Measurements from ENCODE around the gene GAREM1. TPM values are rescaled to one million over a fixed set of nuclear protein-coding genes. Genes with fewer than 3 reads are reported as not detected.
"Not testable (repeated sequence)": the region's sequence is repeated elsewhere in the genome, so short reads cannot be mapped to it uniquely, and the experiment has no call there.

GAREM1 gene
- total and polyA plus RNA-seq, 2 donors from 2014 or later: 7.0 to 47.0 TPM

DNA sequence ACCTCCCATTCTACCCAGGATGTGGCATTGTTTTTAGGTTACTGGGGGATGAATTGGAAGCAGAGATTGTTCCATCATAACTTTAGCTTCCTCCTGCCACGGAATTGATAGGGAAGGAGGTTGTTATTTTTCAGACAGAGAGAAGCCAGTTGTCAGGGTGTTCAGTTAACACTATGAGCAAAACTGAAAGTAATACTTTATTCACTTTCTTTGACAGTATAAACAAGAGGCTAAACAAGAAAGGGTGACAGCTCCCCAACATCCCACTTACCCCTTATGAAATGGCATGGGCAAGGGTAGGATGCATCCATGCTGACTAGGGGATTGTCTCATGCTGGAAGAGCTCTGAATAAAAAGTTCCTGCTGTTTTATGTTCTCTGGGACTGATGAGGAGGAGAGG lies 36.4 kb upstream of the GAREM1 start:
- no peaks in the 10 kb centered on the region for H3K4me1 ChIP-seq (ENCODE audit: control insufficient read depth in 2 of 3, insufficient read depth in 2 of 3, low read depth in 1 of 3, low read length in 3 of 3)
- no peaks in the 10 kb centered on the region for H3K27me3 ChIP-seq (ENCODE audit: control insufficient read depth, insufficient read depth, low read length)
- no peaks in the 10 kb centered on the region for H3K9me3 ChIP-seq (ENCODE audit: control insufficient read depth in 2 of 3, insufficient read depth in 1 of 3, low read length in 3 of 3)
- FAIRE-seq: no peak
- no peak for TF ChIP-seq CTCF (IDR thresholded peaks at IDR 0.05; ENCODE audit: borderline replicate concordance, extremely low read depth, insufficient read depth)
- H3K27ac ChIP-seq (ENCODE audit: low read depth in 2 of 2, low read length in 2 of 2): no peak overlapping the region
- DNase-seq: no peak
- no peak overlapping the region for H3K4me3 ChIP-seq (ENCODE audit: low read length in 3 of 3)
- intact Hi-C loops (cut with DNase I): no loop called here
- no peak overlapping the region for H3K9ac ChIP-seq (ENCODE audit: low read length in 3 of 3)
- no peaks in the 10 kb centered on the region for H3K36me3 ChIP-seq (ENCODE audit: control insufficient read depth in 2 of 3, insufficient read depth in 3 of 3, low read length in 3 of 3)

- H3K27ac ChIP-seq (ENCODE audit: low read depth in 2 of 2, low read length in 2 of 2): no peak overlapping the region
- H3K9me3 ChIP-seq (ENCODE audit: control insufficient read depth in 2 of 3, insufficient read depth in 1 of 3, low read length in 3 of 3): no peaks in the 10 kb centered on the region
- H3K4me3 ChIP-seq (ENCODE audit: low read length in 3 of 3): no peak overlapping the region
- no peaks in the 10 kb centered on the region for H3K27me3 ChIP-seq (ENCODE audit: control insufficient read depth, insufficient read depth, low read length)
- H3K4me1 ChIP-seq (ENCODE audit: control insufficient read depth in 2 of 3, insufficient read depth in 2 of 3, low read depth in 1 of 3, low read length in 3 of 3): no peaks in the 10 kb centered on the region
- H3K9ac ChIP-seq (ENCODE audit: low read length in 3 of 3): no peak overlapping the region
- intact Hi-C loops (cut with DNase I): no loop called here
- TF ChIP-seq CTCF (IDR thresholded peaks at IDR 0.05; ENCODE audit: borderline replicate concordance, extremely low read depth, insufficient read depth): no peak
- DNase-seq (no peak), FAIRE-seq (no peak)
- no peaks in the 10 kb centered on the region for H3K36me3 ChIP-seq (ENCODE audit: control insufficient read depth in 2 of 3, insufficient read depth in 3 of 3, low read length in 3 of 3)
These were observed 31.3 kb upstream of the GAREM1 start for GRCh38 chr18:32502014-32502413.

DNA sequence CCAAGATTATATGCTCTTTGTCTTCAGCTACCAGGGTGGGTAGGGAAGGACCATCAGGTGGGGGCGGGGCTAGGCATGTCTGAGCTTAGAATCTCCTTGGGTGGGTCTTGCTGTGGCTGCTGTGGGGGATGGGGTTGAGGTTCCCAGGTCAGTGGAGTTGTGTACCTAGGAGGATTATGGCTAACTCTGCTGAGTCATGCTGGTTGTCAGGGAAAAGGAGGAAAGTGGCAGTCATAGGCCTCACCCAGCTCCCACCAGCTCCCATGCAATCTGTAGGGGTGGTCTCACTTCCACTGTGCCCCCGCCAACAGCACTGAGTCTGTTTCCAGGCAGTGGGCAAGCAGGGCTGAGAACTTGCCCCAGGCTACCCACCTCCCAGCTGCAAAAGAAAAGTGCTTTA lies 30.6 kb upstream of the GAREM1 start:
- H3K9ac ChIP-seq (ENCODE audit: low read length in 3 of 3); H3K9me3 ChIP-seq (ENCODE audit: control insufficient read depth in 2 of 3, insufficient read depth in 1 of 3, low read length in 3 of 3); H3K27ac ChIP-seq (ENCODE audit: low read depth in 2 of 2, low read length in 2 of 2); H3K4me1 ChIP-seq (ENCODE audit: control insufficient read depth in 2 of 3, insufficient read depth in 2 of 3, low read depth in 1 of 3, low read length in 3 of 3); H3K4me3 ChIP-seq (ENCODE audit: low read length in 3 of 3); H3K27me3 ChIP-seq (ENCODE audit: control insufficient read depth, insufficient read depth, low read length); intact Hi-C loops (cut with DNase I); FAIRE-seq; H3K36me3 ChIP-seq (ENCODE audit: control insufficient read depth in 2 of 3, insufficient read depth in 3 of 3, low read length in 3 of 3): not testable (repeated sequence)
- peak in 1 of 5 donors; percentile 43 for DNase-seq

DNA sequence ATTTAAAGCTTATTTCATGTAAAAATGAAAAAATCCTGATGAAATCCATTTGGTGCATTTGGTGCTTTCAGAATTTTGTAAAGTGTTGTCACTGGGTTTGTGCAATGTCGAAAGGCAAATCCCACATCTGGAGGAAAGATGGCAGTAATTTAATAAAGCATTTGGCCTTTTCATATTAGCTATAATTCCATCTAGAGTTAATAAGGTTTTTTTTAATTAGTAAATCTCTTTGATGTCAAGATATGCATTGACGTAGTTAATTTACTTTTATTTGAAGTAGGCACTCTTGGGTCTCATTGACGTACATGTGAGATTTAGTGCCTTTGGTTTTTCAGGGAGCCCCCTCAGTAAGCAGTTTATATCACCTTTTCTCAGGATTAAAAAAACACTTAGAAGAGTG lies 12.3 kb upstream of the GAREM1 start:
- Histone ChIP-seq H3K36me3 (ENCODE audit: control insufficient read depth in 2 of 3, insufficient read depth in 3 of 3, low read length in 3 of 3) (no peaks in the 10 kb centered on the region), H3K27me3 (ENCODE audit: control insufficient read depth, insufficient read depth, low read length) (no peaks in the 10 kb centered on the region), H3K4me3 (ENCODE audit: low read length in 3 of 3) (no peak overlapping the region), H3K9me3 (ENCODE audit: control insufficient read depth in 2 of 3, insufficient read depth in 1 of 3, low read length in 3 of 3) (no peaks in the 10 kb centered on the region), H3K4me1 (ENCODE audit: control insufficient read depth in 2 of 3, insufficient read depth in 2 of 3, low read depth in 1 of 3, low read length in 3 of 3) (no peaks in the 10 kb centered on the region), H3K27ac (ENCODE audit: low read depth in 2 of 2, low read length in 2 of 2) (no peak overlapping the region), H3K9ac (ENCODE audit: low read length in 3 of 3) (no peak overlapping the region)
- no peak for TF ChIP-seq CTCF (IDR thresholded peaks at IDR 0.05; ENCODE audit: borderline replicate concordance, extremely low read depth, insufficient read depth)
- DNase-seq (no peak), FAIRE-seq (no peak)
- intact Hi-C loops (cut with DNase I): no loop called here

Data from kidney (tissue), 14 donors.